ENCODE data around the gene MAP10.
"Not testable (repeated sequence)": the region's sequence is repeated elsewhere in the genome, so short reads cannot be mapped to it uniquely, and the experiment has no call there.

MAP10 gene

GRCh38 chr1:232805269-232806185 lies at the start of gene MAP10:
MAP10 (plus strand) TSS chr1:232805416; CDS start chr1:232805450, 34 bp downstream.
- DNase-seq (ENCODE audit: low read depth in 3 of 3), result peak; percentile 50 to 71 (median 66)

- no peak for DNase-seq (ENCODE audit: low read depth in 3 of 3)
These were observed 40.6 kb upstream of the MAP10 start for GRCh38 chr1:232764458-232765251.

GRCh38 chr1:232765542-232765941 lies 39.7 kb upstream of the MAP10 start:
- no peak for DNase-seq (ENCODE audit: low read depth in 3 of 3)

GRCh38 chr1:232766241-232766890 lies 38.9 kb upstream of the MAP10 start:
- DNase-seq (ENCODE audit: low read depth in 3 of 3), result no peak

- no peak for DNase-seq (ENCODE audit: low read depth in 3 of 3)
These were observed 38.3 kb upstream of the MAP10 start for GRCh38 chr1:232766904-232767303.

- no peak for DNase-seq (ENCODE audit: low read depth in 3 of 3)
These were observed 37.7 kb upstream of the MAP10 start for GRCh38 chr1:232767305-232768074.

- DNase-seq (ENCODE audit: low read depth in 3 of 3), result no peak
These were observed 36.4 kb upstream of the MAP10 start for GRCh38 chr1:232768793-232769192.

GRCh38 chr1:232769733-232770132 lies 35.5 kb upstream of the MAP10 start:
- DNase-seq (ENCODE audit: low read depth in 3 of 3), result no peak

- DNase-seq (ENCODE audit: low read depth in 3 of 3), result no peak
These were observed 31.5 kb upstream of the MAP10 start for GRCh38 chr1:232773752-232774151.

GRCh38 chr1:232776526-232777106 lies 28.6 kb upstream of the MAP10 start:
- no peak for DNase-seq (ENCODE audit: low read depth in 3 of 3)

GRCh38 chr1:232780354-232780753 lies 24.9 kb upstream of the MAP10 start:
- no peak for DNase-seq (ENCODE audit: low read depth in 3 of 3)

GRCh38 chr1:232784794-232785193 lies 20.4 kb upstream of the MAP10 start:
- no peak for DNase-seq (ENCODE audit: low read depth in 3 of 3)

- DNase-seq (ENCODE audit: low read depth in 3 of 3), result not testable (repeated sequence)
These were observed 19.6 kb upstream of the MAP10 start for GRCh38 chr1:232785630-232786029.

- no peak for DNase-seq (ENCODE audit: low read depth in 3 of 3)
These were observed 18.3 kb upstream of the MAP10 start for GRCh38 chr1:232786845-232787455.

GRCh38 chr1:232788235-232788872 lies 16.9 kb upstream of the MAP10 start:
- DNase-seq (ENCODE audit: low read depth in 3 of 3), result no peak

- no peak for DNase-seq (ENCODE audit: low read depth in 3 of 3)
These were observed 15.6 kb upstream of the MAP10 start for GRCh38 chr1:232789651-232790050.

- DNase-seq (ENCODE audit: low read depth in 3 of 3), result no peak
These were observed 12.3 kb upstream of the MAP10 start for GRCh38 chr1:232792949-232793348.

GRCh38 chr1:232793944-232794343 lies 11.3 kb upstream of the MAP10 start:
- DNase-seq (ENCODE audit: low read depth in 3 of 3), result no peak

GRCh38 chr1:232795497-232796053 lies 9.6 kb upstream of the MAP10 start:
- DNase-seq (ENCODE audit: low read depth in 3 of 3), result no peak
